K562 (cell line): ENCODE results near the gene SEPTIN1. TPM values are rescaled to one million over a fixed set of nuclear protein-coding genes. Genes with fewer than 3 reads are reported as not detected.

Experiments used
- ATAC-seq: fragments of 200-7000 bp; cut with Tn5 transposase; 3 replicates; pipeline ENCODE4 v1.9.1; 2020; ENCODE audit warnings: moderate library complexity
- BruUV-seq: library from RNA; stranded (reverse); fragments of 400-500 nt; replicated peaks from 2 replicates; lab custom pipeline; 2021; lab: Mats Ljungman, UMichigan
- CTCF ChIA-PET: fragments of 300-600 bp; formaldehyde crosslinking; extraction: SDS; loops from one replicate; lab custom pipeline; 2021; ENCODE audit warnings: low intra/inter-chr PET ratio; lab: Yijun Ruan, JAX
- POLR2A ChIA-PET: fragments of 300-600, 350-650 bp; sonication (Branson Sonifier 250); formaldehyde crosslinking; extraction: SDS; loops from one replicate; lab custom pipeline; 2021; ENCODE audit warnings: antibody characterized with exemption, inconsistent platforms; lab: Yijun Ruan, JAX
- DNase-seq, 4 experiments: peaks; one replicate each; pipeline versions ENCODE4 v3.0.0 to v3.0.0-alpha.2; 2011 to 2018; ENCODE audit warnings: low spot score in 3 of 4, mixed read lengths in 3 of 4; ENCODE audit errors: extremely low read depth in 1 of 4
- FAIRE-seq: peaks from 2 replicates; lab custom pipeline; 2011; peaks lifted over from hg19 to GRCh38; lab: Jason Lieb, UNC
- H2AFZ ChIP-seq: 2 replicates; pipeline ENCODE4 v1.6.0; 2011; ENCODE audit warnings: low read depth, low read length, control low read depth, inconsistent platforms
- H3K27ac ChIP-seq: fragments of 200-600 bp; 3 replicates; pipeline ENCODE4 v1.8.0; 2011; ENCODE audit warnings: low read depth, mild to moderate bottlenecking, control low read depth, inconsistent platforms, low read length, moderate library complexity, mixed read lengths; ENCODE audit errors: extremely low read depth
- H3K27me3 ChIP-seq, 2 experiments: fragments of 300-600 bp in 1 of 2; 2 replicates in 1 of 2; 3 replicates in 1 of 2; pipeline versions ENCODE4 v1.6.0 to v1.8.0; 2011; ENCODE audit warnings: inconsistent platforms in 2 of 2, low read length in 2 of 2, mild to moderate bottlenecking in 1 of 2, mixed read lengths in 1 of 2, moderate library complexity in 1 of 2; ENCODE audit not compliant: control insufficient read depth in 2 of 2, insufficient read depth in 2 of 2
- H3K36me3 ChIP-seq: fragments of 300-600 bp; 3 replicates; pipeline ENCODE4 v1.8.0; 2011; ENCODE audit warnings: mild to moderate bottlenecking, low read length, inconsistent platforms; ENCODE audit not compliant: control insufficient read depth, insufficient read depth
- H3K4me1 ChIP-seq, 2 experiments: fragments of 200-600 bp in 1 of 2; replicated peaks in 1 of 2; 2 replicates in 1 of 2; 3 replicates in 1 of 2; pipeline versions ENCODE4 v1.5.1 to v1.8.0; 2011; ENCODE audit warnings: inconsistent platforms in 2 of 2, low read length in 2 of 2, mild to moderate bottlenecking in 1 of 2, mixed read lengths in 1 of 2, moderate library complexity in 1 of 2; ENCODE audit not compliant: control insufficient read depth in 2 of 2, insufficient read depth in 2 of 2
- H3K4me2 ChIP-seq: 2 replicates; pipeline ENCODE4 v1.6.1; 2011; ENCODE audit warnings: low read length, control low read depth, inconsistent platforms, mixed read lengths; ENCODE audit not compliant: insufficient read depth
- H3K4me3 ChIP-seq: fragments of 200-600 bp; sonication (generic), shearing (Covaris generic); 2 replicates; pipeline ENCODE4 v1.5.1; 2016; ENCODE audit warnings: control low read depth, inconsistent platforms
- H3K79me2 ChIP-seq: fragments of 200-600 bp; 3 replicates; pipeline ENCODE4 v1.8.0; 2011; ENCODE audit warnings: low read length, inconsistent platforms; ENCODE audit not compliant: control insufficient read depth, insufficient read depth
- H3K9ac ChIP-seq, 2 experiments: 2 replicates each; pipeline versions ENCODE4 v1.6.0 to v1.6.1; 2011; ENCODE audit warnings: low read depth in 2 of 2, low read length in 2 of 2, control low read depth in 1 of 2, inconsistent platforms in 1 of 2, mild to moderate bottlenecking in 1 of 2, mixed read lengths in 1 of 2; ENCODE audit not compliant: insufficient read depth in 1 of 2
- H3K9me1 ChIP-seq: one replicate; pipeline ENCODE4 v1.6.0; 2011; ENCODE audit warnings: inconsistent platforms, mild to moderate bottlenecking, low read length, moderate library complexity; ENCODE audit not compliant: control insufficient read depth, insufficient read depth
- H3K9me3 ChIP-seq: replicated peaks from 2 replicates; pipeline ENCODE4 v1.5.1; 2011; ENCODE audit warnings: low read depth, low read length, inconsistent platforms; ENCODE audit not compliant: control insufficient read depth, insufficient read depth
- H4K20me1 ChIP-seq: replicated peaks from 2 replicates; pipeline ENCODE4 v1.6.1; 2011; ENCODE audit warnings: low read length, inconsistent platforms, mixed read lengths; ENCODE audit not compliant: control insufficient read depth, insufficient read depth
- NFIC ChIP-seq: fragments of 450-650 bp; IDR thresholded peaks from 2 replicates; pipeline ENCODE4 v1.6.1; 2017; ENCODE audit warnings: mild to moderate bottlenecking, inconsistent platforms
- ZNF282 ChIP-seq: sonication (generic); formaldehyde crosslinking; IDR thresholded peaks from 2 replicates; pipeline ENCODE4 v1.8.1; 2023; ENCODE audit warnings: missing genetic modification reagents
- WGBS: fragments of 100-300 bp; shearing (Covaris generic); methylation state at CpG from one replicate; pipeline ENCODE4 v1.1.6; 2016; ENCODE audit warnings: low coverage, mixed read lengths; ENCODE audit not compliant: insufficient coverage; ENCODE audit errors: missing lambda C conversion rate; 5-methylcytosine and 5-hydroxymethylcytosine counted together
- in situ Hi-C: fragments of 300-500 bp; cut with MboI; formaldehyde crosslinking; loops from 4 replicates; pipeline ENCODE4 v1.15.0; 2018; ENCODE audit warnings: inconsistent platforms, mixed read lengths
- intact Hi-C: fragments of 100-400 bp; cut with micrococcal nuclease; formaldehyde crosslinking; loops from 2 replicates; pipeline ENCODE4 v1.14.2; 2022
- polyA plus RNA-seq, 8 experiments: library from polyadenylated mRNA; depleted of rRNA in 4 of 8; stranded (reverse) in 5 of 8; unstranded in 3 of 8; fragments of >200 nt; fragmentation: Nextera tagmentation in 2 of 8; fragmentation: Illumina TruSeq in 1 of 8; extraction: Ambion mirVana in 2 of 8; extraction: Trizol in 1 of 8; gene quantifications; 2 replicates each; pipeline versions ENCODE4 v1.2.1 to v1.2.3, GENCODE V29; 2011 to 2014; ENCODE audit warnings: inconsistent platforms in 1 of 8, missing spikeins in 1 of 8
- total RNA-seq, 7 experiments: library from RNA; depleted of rRNA in 6 of 7; stranded (reverse); fragments of >200 nt in 6 of 7; fragmentation: Illumina TruSeq in 2 of 7; extraction: Trizol in 2 of 7; gene quantifications; 2 replicates each; pipeline versions ENCODE4 v1.2.1 to v1.2.3, GENCODE V29; 2011 to 2021; ENCODE audit warnings: low replicate concordance in 1 of 7

Gene SEPTIN1
- total and polyA plus RNA-seq, 9 of the 15 experiments (the other 6 are each of a cell fraction or from before 2014, with no cell fraction given), result 0.23 to 5.6 (median 1.7) TPM; not detected in 1

DNA sequence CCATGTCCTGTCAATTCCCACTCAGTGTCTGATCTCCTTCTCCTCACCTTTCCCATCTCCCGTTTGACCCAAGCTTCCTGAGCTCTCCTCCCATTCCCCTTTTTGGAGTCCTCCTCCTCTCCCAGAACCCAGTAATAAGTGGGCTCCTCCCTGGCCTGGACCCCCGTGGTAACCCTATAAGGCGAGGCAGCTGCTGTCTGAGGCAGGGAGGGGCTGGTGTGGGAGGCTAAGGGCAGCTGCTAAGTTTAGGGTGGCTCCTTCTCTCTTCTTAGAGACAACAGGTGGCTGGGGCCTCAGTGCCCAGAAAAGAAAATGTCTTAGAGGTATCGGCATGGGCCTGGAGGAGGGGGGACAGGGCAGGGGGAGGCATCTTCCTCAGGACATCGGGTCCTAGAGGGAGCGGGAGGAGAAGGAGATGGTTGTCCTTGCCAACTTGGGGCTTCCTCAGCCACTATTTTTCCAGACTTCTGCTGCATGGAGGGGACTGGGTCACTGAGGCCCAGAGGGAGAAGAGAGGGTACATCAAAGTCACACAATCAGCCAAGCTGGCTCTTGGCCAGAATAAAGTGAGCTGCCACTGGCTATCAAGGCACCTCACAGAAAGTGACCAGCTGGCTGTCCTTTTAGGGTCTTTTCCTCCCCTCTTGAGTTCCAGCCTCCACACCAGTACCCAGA lies 10.2 kb downstream of the SEPTIN1 start:
- Histone ChIP-seq H3K79me2 (peaks cover 29% of the 10 kb centered on the region), H3K4me3 (no peak overlapping the region), H4K20me1 (peaks cover 23% of the 10 kb centered on the region), H3K27ac (peak overlapping the region; percentile 34; the same call in 2 of the 3 replicates), H3K36me3 (peaks cover 6% of the 10 kb centered on the region; the same call in 2 of the 3 replicates), H3K9me3 (no peaks in the 10 kb centered on the region), H3K4me1 (peaks cover 35 to 56% of the 10 kb centered on the region in 2 experiments), H3K4me2 (peak overlapping the region; percentile 84; the same call in 1 of the 2 replicates), H3K9me1 (peaks cover 5% of the 10 kb centered on the region), H2AFZ (peak overlapping the region; percentile 82), H3K27me3 (no peaks in the 10 kb centered on the region), H3K9ac (peak overlapping the region; percentile 74 to 84)
- BruUV-seq, result no TSS peak
- DNase-seq, result no peak
- 48% methylated on average over 3 of the region's 6 CpGs for WGBS
- in situ Hi-C loops, result loop anchor here (25.0 kb wide), 1 partner anchor 910 kb away; the partner anchor contains the start of genes BOLA2, SLX1B and SULT1A4
- ChIA-PET POLR2A (interaction anchor here (0.6 to 6.3 kb wide), 5 partner anchors 9 to 36 kb away, joined by 3 to 77 read pairs (median 3); partner anchors contain the start of genes CD2BP2 and ZNF771), CTCF (no interaction called here)
- FAIRE-seq, result no peak
- no peak for ATAC-seq
- TF ChIP-seq NFIC, result peak; percentile 76
- TF ChIP-seq ZNF282 (CRISPR knock-in tag), result no peak
- intact Hi-C loops, result loop anchor here (5.0 to 10.0 kb wide), 2 partner anchors 35 to 307 kb away; partner anchors contain the start of genes ALDOA and ZNF771
